ENCODE results near the gene ASH1L. TPM values are rescaled to one million over a fixed set of nuclear protein-coding genes. Genes with fewer than 3 reads are reported as not detected.
A peak's percentile ranks its signal among the peaks of the same experiment; 100 is the strongest.
"Not testable (repeated sequence)": the region's sequence is repeated elsewhere in the genome, so short reads cannot be mapped to it uniquely, and the experiment has no call there.

The ASH1L gene
- total and polyA plus RNA-seq, 2 experiments from 2014 or later = 14.5 to 30.6 TPM

- WGBS (ENCODE audit: low lambda C conversion rate, missing lambda C conversion rate) = 97% methylated on average over 3 of the region's 3 CpGs
- no peak overlapping the region for H3K4me2 ChIP-seq
- H3K36me3 ChIP-seq (replicated peaks; ENCODE audit: insufficient read depth, low read depth) = no peaks in the 10 kb centered on the region
- DNase-seq (ENCODE audit: low spot score) = no peak
- H3K79me2 ChIP-seq = peaks cover 19% of the 10 kb centered on the region
- no peak for TF ChIP-seq CTCF (IDR thresholded peaks at IDR 0.05; ENCODE audit: poor library complexity)
- TF ChIP-seq EZH2 (IDR thresholded peaks at IDR 0.05; ENCODE audit: borderline replicate concordance) = no peak
- no peak for TF ChIP-seq EZH2phosphoT487 (IDR thresholded peaks at IDR 0.05; ENCODE audit: low read depth, severe bottlenecking, unreplicated experiment)
- no peaks in the 10 kb centered on the region for H4K20me1 ChIP-seq (ENCODE audit: insufficient read depth, poor library complexity, severe bottlenecking)
- no peaks in the 10 kb centered on the region for H3K9me3 ChIP-seq (ENCODE audit: low read depth)
- H3K4me3 ChIP-seq = no peak overlapping the region
- no peak overlapping the region for H3K27ac ChIP-seq
- H3K27me3 ChIP-seq = no peaks in the 10 kb centered on the region
- no peak overlapping the region for H2AFZ ChIP-seq
- H3K9me2 ChIP-seq (replicated peaks; ENCODE audit: insufficient read depth) = no peaks in the 10 kb centered on the region
- H3K4me1 ChIP-seq (ENCODE audit: insufficient read depth) = no peaks in the 10 kb centered on the region
Measured at GRCh38 chr1:155574077-155574476, 11.5 kb upstream of the ASH1L start.

- no peak for DNase-seq (ENCODE audit: low spot score)
- Histone ChIP-seq H3K4me2 (no peak overlapping the region), H4K20me1 (ENCODE audit: insufficient read depth, poor library complexity, severe bottlenecking) (no peaks in the 10 kb centered on the region), H3K27me3 (no peaks in the 10 kb centered on the region), H3K79me2 (peaks cover 51% of the 10 kb centered on the region), H3K9me3 (ENCODE audit: low read depth) (no peaks in the 10 kb centered on the region), H3K9me2 (replicated peaks; ENCODE audit: insufficient read depth) (no peaks in the 10 kb centered on the region), H3K36me3 (replicated peaks; ENCODE audit: insufficient read depth, low read depth) (no peaks in the 10 kb centered on the region), H3K4me1 (ENCODE audit: insufficient read depth) (no peaks in the 10 kb centered on the region), H3K4me3 (no peak overlapping the region), H3K27ac (no peak overlapping the region), H2AFZ (no peak overlapping the region)
- TF ChIP-seq EZH2phosphoT487 (IDR thresholded peaks at IDR 0.05; ENCODE audit: low read depth, severe bottlenecking, unreplicated experiment) = no peak
- TF ChIP-seq EZH2 (IDR thresholded peaks at IDR 0.05; ENCODE audit: borderline replicate concordance) = no peak
- no peak for TF ChIP-seq CTCF (IDR thresholded peaks at IDR 0.05; ENCODE audit: poor library complexity)
- WGBS (ENCODE audit: low lambda C conversion rate, missing lambda C conversion rate) = 78% methylated on average over 4 of the region's 4 CpGs
Measured at GRCh38 chr1:155570593-155570990, 8.0 kb upstream of the ASH1L start.

GRCh38 chr1:155569988-155570592, 7.5 kb upstream of the ASH1L start:
- no peak overlapping the region for H3K27ac ChIP-seq
- no peak overlapping the region for H3K4me2 ChIP-seq
- TF ChIP-seq EZH2 (IDR thresholded peaks at IDR 0.05; ENCODE audit: borderline replicate concordance) = no peak
- TF ChIP-seq CTCF (IDR thresholded peaks at IDR 0.05; ENCODE audit: poor library complexity) = no peak
- no peak for TF ChIP-seq EZH2phosphoT487 (IDR thresholded peaks at IDR 0.05; ENCODE audit: low read depth, severe bottlenecking, unreplicated experiment)
- H3K4me1 ChIP-seq (ENCODE audit: insufficient read depth) = no peaks in the 10 kb centered on the region
- DNase-seq (ENCODE audit: low spot score) = peak; percentile 6
- 84% methylated on average over 6 of the region's 6 CpGs for WGBS (ENCODE audit: low lambda C conversion rate, missing lambda C conversion rate)
- no peaks in the 10 kb centered on the region for H3K27me3 ChIP-seq
- H3K9me3 ChIP-seq (ENCODE audit: low read depth) = no peaks in the 10 kb centered on the region
- no peak overlapping the region for H2AFZ ChIP-seq
- H3K36me3 ChIP-seq (replicated peaks; ENCODE audit: insufficient read depth, low read depth) = no peaks in the 10 kb centered on the region
- H3K79me2 ChIP-seq = peaks cover 56% of the 10 kb centered on the region
- no peaks in the 10 kb centered on the region for H3K9me2 ChIP-seq (replicated peaks; ENCODE audit: insufficient read depth)
- no peaks in the 10 kb centered on the region for H4K20me1 ChIP-seq (ENCODE audit: insufficient read depth, poor library complexity, severe bottlenecking)
- H3K4me3 ChIP-seq = no peak overlapping the region

- H3K4me3 ChIP-seq = peak overlapping the region; percentile 99
- peak overlapping the region; percentile 83 for H3K4me2 ChIP-seq
- under 1% methylated on average over 19 of the region's 19 CpGs for WGBS (ENCODE audit: low lambda C conversion rate, missing lambda C conversion rate)
- H3K27me3 ChIP-seq; H3K9me2 ChIP-seq (replicated peaks; ENCODE audit: insufficient read depth); H3K9me3 ChIP-seq (ENCODE audit: low read depth); DNase-seq (ENCODE audit: low spot score); H3K36me3 ChIP-seq (replicated peaks; ENCODE audit: insufficient read depth, low read depth): not testable (repeated sequence)
- peak overlapping the region; percentile 100 for H3K27ac ChIP-seq
- H3K79me2 ChIP-seq = peaks cover 72% of the 10 kb centered on the region
- peak overlapping the region; percentile 96 for H2AFZ ChIP-seq
- H4K20me1 ChIP-seq (ENCODE audit: insufficient read depth, poor library complexity, severe bottlenecking) = peaks cover 22% of the 10 kb centered on the region
- H3K4me1 ChIP-seq (ENCODE audit: insufficient read depth) = peaks cover 17% of the 10 kb centered on the region
Measured at GRCh38 chr1:155563377-155564022, 897 bp upstream of the ASH1L start.

GRCh38 chr1:155561779-155562580, 623 bp downstream of the ASH1L start:
- H3K36me3 ChIP-seq (replicated peaks; ENCODE audit: insufficient read depth, low read depth); H3K9me3 ChIP-seq (ENCODE audit: low read depth); H3K9me2 ChIP-seq (replicated peaks; ENCODE audit: insufficient read depth); H3K27me3 ChIP-seq: not testable (repeated sequence)
- H3K27ac ChIP-seq = peak overlapping the region; percentile 100
- H3K4me1 ChIP-seq (ENCODE audit: insufficient read depth) = peaks cover 17% of the 10 kb centered on the region
- peak; percentile 80 for DNase-seq (ENCODE audit: low spot score)
- H4K20me1 ChIP-seq (ENCODE audit: insufficient read depth, poor library complexity, severe bottlenecking) = peaks cover 37% of the 10 kb centered on the region
- peak overlapping the region; percentile 90 for H3K4me3 ChIP-seq
- WGBS (ENCODE audit: low lambda C conversion rate, missing lambda C conversion rate) = 2% methylated on average over 25 of the region's 56 CpGs
- H3K79me2 ChIP-seq = peaks cover 75% of the 10 kb centered on the region
- H2AFZ ChIP-seq = peak overlapping the region; percentile 96
- peak overlapping the region; percentile 68 for H3K4me2 ChIP-seq

Measured in hepatocyte (in vitro differentiated cells).